Activated CD8-positive, alpha-beta memory T cell treated with anti-CD3 and anti-CD28 coated beads for 1 hour (primary cell): Measurements from ENCODE around the gene ZNF143.
"Not testable (repeated sequence)": the region's sequence is repeated elsewhere in the genome, so short reads cannot be mapped to it uniquely, and the experiment has no call there.

ENCODE experiments used
- DNase-seq, 2 donors: peaks; one replicate each; pipeline ENCODE4 v3.0.0-alpha.2; 2020; ENCODE audit warnings: low read depth in 1 of 2; ENCODE audit errors: extremely low read depth in 1 of 2

The ZNF143 gene

DNA sequence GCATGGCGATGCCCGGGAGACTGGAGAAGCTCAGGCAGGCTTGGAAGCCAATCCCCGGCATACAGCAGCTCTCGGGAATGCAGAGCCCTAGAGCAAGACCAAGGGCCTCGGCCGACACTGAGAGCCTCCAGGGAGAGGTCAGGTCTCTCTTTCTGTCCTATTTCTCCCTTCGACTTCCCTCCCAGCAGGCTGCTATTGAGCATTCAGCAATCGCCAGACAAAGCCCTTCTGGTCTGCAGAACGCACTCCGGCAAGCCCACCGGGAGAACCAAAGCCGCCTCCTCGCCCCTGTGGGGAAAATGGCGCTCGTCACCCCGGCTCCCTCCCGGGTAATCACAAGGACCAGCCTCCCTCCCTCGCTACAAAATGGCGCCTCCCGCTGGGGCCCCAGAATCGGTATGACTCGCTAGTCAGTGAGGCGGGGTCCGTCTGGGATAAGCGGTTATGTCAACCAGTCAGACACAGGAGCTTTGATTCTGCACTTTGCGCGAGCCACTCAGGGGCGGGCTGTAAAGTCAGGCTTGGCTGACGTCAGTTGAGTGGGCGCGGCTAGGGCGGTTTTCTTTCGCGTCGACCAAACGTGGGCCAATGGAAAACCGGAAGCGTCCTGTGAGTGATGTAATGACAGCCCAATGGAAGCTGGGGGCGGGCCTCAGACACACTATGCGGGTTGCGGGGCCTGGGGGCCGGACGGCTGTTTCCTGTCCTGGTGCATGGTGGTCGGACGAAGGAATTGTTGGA lies at the start of gene ZNF143:
TSS of gene ZNF143 (plus strand) at position 691 of the 741 bp plus-strand sequence. CDS start 10,297 bp downstream, outside the sequence.
- DNase-seq = peak; percentile 99 to 100

DNA sequence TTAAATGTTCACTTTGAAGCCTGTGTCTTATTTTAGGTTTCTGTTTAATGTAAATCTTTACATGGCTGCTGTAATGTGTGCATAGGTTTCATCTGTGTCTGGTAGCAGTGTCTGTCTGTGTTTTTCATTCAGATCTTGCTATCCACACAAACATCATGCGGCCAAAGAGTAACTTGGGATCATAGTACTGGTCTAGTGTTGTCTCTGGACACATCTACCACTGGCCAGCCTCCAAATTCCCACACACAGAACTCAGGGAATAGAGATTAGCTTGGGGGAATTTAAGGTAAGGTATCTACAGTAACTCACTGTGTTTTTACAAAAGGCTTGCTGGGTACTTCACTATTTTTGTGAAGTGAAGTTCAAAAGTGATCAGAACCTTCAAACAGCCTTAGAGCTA lies 32.1 kb upstream of the ZNF143 start:
- DNase-seq = no peak

DNA sequence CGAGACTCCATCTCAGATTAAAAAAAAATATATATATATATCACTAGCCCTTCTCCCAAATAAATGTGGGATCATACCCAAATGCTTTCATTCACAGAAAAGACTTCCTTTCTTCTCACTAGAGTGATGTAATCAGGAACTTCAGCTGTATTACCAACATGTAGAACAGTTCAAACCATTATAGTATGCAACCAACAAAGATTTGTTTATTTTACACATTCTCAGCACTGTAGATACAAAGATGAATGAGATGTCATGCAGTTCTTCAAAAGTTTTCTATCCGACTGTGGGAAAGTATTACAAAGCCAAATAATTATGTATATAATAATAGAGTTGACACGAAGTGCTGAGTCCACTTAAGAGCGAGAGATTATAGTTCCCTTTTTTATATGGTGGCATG lies 22.2 kb upstream of the ZNF143 start:
- DNase-seq = no peak

DNA sequence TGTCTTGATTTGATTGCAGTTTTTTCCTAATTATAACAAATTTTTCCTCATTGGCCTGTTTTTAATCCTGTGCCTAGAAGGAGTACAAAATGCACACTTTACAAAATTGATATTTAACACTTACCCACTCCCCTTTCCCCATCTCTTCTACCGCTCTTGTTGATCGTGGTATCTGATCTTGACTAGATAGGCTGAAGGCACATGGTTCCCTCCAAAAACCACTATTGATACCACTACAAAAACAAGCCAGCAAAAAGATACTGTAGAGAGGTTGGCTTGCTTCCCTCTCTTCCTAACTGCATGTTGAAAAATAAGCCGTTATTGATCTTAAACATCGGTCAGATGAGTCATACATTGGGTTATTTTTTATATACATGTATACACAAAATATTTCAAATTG lies 14.6 kb upstream of the ZNF143 start:
- DNase-seq = no peak

DNA sequence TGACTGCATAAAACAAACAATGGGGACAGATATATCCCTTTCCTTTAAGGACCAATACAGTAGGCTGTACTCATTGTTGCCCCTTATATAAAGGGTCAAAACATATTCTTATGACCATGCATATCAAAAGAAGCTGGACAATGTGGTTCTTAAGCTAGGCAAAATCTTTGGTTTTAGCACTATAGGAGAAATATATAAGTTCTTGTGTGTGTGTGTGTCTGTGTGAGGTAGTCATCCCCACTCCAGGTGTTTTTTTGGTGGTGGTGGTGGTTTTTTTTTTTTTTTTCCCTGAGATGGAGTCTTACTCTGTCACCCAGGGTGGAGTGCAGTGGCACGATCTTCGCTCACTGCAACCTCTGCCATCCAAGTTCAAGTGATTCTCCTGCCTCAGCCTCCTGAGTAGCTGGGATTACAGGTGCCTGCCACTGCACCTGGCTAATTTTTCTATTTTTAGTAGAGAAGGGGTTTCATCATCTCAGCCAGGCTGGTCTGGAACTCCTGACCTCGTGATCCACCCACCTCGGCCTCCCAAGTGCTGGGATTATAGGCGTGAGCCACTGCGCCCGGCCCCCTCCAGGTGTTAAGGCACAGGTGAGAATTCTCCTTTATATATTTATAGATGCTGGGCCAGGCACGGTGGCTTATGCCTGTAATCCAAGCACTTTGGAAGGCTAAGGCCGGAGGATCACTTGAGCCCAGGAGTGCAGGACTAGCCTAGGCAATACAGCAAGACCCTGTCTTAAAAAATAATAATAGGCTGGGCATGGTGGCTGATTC lies 12.0 kb upstream of the ZNF143 start:
- no peak for DNase-seq

DNA sequence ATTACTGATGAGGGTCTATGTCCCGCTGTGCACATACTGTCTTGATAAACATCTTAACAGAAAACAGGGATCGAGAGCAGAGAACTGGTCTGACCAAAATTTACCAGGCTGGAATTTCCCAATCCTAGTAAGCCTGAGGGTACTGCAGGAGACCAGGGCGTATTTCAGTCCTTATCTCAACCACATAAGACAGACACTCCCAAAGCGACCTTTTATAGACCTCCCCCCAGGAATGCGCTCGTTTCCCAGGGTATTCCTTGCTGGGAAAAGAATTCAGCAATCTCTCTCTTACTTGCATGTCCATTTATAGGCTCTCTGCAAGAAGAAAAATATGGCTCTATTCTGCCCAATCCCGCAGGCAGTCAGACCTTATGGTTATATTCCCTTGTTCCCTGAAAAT lies 8.8 kb upstream of the ZNF143 start:
- DNase-seq = not testable (repeated sequence)

DNA sequence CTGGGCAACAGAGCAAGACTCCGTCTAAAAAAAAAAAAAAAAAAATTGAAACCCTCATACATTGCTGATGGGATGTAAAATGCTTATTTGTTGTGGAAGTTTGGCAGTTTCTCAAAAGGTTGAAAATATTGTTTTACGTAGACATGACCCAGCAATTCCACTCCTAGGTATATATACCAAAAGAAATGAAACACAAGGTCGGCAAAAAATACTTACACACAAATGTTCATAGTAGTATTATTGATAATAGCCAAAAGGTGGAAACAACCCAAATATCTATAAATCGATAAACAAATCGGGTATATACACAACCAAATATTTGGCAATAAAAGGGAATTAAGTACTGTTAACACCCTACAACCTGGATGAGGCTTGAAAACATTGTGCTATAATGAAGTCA lies 5.1 kb upstream of the ZNF143 start:
- no peak for DNase-seq

DNA sequence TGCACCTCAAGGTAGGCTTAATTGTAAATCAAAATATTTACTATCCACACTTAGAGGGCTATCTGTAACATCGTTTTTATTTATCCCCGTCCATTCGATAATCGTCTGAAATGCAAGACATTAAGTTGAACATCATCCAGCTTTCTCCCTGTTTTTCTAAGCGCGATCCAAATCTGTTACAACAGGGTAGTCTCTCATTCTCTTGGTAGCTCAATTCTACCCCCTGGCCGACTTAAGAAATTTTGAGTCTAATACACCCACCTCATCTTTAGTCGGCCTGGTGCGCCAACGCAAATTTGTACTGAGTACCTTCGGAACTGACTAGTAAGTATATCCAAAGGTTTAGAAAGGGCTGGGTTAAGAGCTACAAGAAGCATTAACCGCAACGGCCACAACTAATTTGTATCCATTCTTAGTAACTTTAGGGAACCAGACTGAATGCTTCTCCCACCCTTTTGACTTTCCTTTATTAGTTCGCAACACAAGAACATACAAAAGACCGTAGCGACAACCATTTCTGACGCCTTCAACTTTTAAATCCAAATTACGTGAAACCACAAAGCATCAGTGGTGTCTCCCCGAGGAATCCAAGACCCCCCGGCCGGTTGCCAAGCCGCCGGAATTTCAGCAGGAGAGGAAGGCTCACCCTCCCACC lies 1.0 kb upstream of the ZNF143 start:
- peak in 1 of 2 donors; percentile 2 for DNase-seq

DNA sequence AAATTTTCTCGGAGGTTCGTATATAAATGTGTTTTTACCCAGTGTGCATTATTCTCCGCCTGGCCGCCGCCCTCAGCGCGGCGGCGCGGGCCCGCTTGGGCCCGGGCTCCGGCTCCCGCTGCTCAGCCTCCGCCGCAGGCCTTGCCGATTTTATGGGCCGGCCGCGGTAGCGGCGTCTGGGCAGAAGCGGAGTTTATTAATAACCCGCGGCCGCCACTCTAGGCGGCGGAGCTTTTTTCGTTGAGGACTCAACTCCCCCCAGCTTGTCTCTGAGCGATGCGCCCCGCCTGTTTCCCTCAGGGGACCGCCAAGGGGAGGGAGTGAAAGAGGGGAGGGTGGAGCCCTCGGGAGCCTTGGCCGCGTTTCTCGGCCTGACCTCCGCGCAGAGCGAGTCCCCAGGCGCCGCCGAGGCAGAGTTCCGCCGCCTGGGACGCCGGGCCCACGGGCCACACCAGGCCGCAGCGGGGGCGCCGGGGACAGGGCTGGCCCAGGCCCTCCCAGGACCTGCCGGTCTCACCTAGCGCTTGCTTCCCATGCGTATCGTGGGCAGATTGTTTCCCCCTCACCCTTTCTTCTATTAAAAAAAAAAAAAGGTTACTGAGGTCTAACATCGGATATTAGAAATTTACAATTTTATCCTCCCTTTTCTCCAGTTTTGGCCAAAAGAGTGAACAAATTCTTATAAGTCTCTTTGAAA lies 399 bp downstream of the ZNF143 start:
- peak; percentile 62 to 63 for DNase-seq

DNA sequence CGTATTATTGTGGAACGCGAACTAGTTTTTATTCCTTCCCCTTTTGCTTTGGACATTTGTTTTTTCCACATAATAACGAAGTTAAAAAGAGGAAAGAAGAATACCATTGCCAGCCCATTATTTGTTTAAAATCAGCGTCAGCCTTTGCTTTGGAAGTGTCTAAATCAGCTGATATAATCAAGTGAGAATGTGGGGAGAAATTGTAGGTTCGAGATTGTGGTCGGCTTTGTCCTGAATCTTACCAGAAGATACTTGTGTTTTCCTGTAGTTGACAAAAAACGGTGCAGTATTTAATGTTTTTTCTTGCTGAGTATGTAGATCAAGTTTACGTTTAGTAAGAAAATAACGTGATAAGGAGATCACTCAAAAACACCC lies 935 bp downstream of the ZNF143 start:
- no peak for DNase-seq

DNA sequence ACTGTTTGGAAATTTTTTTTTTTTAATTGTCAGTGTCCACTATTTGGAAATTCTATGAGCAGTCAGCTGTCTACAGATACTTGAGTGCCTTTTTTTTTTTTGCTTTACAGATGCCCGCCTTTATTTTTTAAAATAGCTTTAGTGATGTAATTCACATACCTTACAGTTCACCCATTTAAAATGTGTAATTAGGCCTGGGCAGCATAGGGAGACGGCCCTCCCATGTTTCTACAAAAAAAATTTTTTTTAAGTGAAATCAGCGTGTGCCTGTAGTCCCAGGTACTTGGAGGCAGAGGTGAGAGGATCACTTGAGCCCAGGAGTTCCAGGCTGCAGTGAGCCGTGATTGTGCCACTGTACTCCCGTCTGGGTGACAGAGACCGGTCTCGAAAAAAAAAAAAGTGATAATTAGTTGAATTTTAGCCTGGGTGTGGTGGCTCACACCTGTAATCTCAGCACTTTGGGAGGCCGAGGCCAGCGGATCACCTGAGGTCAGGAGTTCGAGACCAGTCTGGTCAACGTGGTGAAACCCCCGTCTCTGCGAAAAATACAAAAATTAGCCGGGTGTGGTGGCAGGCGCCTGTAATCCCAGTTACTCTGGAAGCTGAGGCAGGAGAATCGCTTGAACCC lies 1.5 kb downstream of the ZNF143 start:
- no peak for DNase-seq

DNA sequence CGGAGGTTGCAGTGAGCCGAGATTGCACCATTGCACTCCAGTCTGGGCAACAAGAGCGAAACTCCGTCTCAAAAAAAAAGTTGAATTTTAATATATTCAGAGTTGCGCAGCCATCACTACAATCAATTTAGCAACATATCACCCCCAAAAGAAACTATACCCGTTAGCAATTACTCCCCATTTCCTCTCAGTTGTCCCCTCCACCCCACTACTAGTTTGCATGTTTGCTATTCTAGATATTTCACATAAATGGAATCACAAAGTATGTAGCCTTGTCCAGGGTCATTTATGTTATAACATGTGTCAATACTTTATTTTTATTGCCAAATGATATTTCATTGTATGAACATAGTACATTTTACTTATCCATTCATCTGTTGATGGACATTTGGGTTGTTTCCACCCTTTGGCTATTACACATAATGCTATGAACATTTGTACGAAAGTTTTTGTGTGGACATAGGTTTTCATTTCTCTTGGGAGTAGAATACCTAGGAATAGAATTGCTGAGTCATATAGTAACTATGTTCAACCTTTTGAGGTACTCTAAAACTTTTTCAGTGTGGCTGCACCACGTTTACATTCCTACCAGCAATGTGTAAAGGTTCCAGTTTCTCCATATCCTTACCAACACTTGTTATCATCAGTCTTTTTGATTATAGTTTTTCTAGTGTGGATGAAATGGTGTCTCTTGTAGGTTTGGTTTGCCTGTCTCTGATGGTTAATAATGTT lies 2.2 kb downstream of the ZNF143 start:
- DNase-seq = no peak

DNA sequence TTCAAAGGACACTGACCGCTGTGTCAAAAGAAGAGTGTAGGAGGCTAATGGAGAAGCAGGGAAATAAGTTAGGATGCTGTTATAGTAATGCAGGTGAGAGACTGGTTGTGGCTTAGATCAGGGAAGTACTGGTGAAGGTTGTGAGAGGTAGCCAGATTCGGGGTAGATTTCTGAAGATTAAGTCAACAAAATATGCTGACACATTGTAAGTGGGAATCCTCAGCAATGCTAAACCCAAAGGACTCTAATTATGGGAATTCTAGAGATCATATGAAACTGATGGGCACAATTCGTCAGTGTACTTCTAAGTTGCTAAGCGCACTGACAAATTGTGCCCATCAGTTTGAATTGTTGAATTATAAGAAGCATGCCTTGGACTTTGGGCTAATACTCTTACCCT lies 10.0 kb downstream of the ZNF143 start:
- no peak for DNase-seq

DNA sequence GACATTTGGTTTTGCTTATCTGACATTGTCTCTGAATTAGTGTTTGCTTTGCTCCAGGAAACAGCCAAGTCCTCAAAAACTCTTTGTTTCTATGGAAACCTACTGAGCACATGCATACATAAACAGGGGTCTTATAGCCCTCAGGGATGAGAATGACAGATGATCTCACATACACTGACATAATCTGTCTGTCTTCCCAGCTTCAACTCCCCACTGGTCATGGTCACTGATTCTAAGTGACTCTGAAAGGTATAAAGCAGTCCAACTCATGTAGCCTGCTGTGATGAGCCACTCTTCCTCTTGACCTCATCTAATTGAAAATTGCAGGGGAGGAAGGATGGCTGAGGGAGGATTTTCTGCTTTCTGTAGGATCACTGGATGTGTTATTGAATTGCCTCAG lies 12.6 kb downstream of the ZNF143 start:
- no peak for DNase-seq

DNA sequence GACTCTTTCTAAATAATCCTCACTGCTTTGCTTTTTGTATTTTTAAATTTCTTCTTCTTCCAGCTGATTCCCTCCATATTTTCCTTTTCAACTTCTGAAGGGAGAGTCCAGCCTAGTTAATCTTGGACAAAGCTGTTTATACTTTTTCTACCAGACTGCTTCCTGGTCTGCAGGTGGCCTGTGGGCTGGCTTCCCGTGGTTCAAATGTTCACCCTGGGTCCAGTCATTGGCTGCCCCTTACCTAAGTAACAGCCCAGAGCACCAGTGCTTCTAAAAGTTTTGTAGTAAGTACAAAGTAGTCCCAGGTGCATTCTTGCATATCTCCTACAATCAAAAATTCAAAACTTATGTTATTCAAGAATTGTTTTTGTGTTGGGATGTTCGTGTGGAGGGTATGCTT lies 19.1 kb downstream of the ZNF143 start:
- DNase-seq = no peak

DNA sequence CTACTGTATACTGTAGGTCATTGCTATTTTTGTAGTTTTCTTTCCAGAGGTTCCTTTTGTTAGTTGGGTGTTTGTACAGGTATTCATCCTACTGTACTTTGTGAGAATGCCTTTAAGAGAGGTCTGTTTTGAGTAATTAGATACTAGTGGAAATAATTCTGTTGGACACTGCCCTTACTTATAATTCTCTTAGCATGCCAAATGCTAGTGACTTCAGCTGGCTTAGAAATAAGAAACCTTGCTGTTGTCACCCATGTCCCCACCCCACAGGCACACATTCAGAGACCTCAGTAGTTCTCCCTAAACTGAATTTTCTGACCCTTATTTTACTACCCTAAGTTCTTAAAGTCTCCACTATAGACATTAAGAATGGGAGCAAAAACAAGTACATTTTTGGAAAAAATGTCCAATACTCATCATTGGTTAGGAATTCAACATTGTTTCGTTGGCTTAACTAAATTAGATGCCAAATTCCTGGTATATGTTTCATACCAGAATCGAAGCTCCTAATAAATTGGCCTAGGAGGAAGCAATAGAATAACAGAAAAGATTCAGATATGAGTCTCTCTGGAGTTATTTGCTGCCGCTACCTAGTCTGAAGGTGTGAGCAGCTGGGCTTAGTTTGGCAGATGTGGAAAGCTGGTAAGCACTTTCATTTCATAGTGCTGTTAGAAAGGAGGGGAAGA lies 28.4 kb downstream of the ZNF143 start:
- DNase-seq = no peak

DNA sequence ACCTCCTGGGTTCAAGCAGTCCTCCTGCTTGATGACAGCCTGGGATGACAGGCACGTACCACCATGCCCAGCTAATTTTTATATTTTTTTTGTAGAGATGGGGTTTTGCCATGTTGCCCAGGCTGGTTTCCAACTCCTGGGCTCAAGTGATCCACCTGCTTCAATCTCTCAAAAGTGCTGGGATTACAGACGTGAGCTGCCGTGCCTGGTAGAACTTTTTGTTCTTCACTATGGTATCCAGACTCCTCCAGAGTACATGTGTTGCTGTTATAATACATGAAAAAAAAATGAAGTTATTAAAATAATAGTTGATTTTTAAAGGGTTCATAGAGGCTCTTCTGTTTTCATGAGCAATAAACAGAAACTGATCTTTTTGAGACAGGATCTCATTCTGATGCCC lies 29.6 kb downstream of the ZNF143 start:
- no peak for DNase-seq

DNA sequence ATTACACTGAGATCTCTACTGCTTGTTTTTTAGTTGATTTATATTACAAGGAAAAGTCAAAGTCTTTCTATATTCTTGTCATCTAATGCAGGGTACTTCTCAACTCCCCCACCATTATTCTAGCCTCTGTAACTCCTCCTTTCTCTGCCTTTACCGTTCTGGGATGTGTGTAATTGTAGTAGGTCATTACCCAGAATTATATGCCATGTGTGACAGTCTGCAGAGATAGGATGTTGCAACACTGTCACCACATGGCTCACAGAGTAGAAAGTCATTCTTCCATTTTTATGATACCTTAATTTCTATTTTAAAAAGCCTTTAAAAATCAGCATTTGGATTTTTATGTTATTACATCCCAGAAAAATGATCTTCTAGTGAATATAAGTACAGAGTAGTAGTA lies 32.7 kb downstream of the ZNF143 start:
- no peak for DNase-seq

DNA sequence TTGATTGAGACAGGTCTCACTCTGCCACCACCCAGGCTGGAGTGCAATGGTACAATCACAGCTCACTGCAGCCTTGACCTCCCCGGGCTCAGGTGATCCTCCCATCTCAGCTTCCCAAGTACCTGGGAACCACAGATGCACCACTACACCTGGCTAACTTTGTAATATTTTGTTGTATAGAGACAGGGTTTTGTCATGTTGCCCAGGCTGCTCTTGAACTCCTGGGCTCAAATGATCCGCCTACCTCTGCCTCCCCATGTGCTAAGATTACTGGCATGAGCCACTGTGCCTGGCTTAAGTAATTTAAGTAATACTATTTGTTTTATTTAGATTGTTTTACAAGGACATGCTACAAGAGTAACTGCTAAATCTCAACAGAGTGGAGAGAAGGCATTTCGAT lies 33.5 kb downstream of the ZNF143 start:
- no peak for DNase-seq
